GM18502 (cell line): ENCODE data around the gene RAPGEF2.
A peak's percentile ranks its signal among the peaks of the same experiment; 100 is the strongest.

ENCODE experiments used
- ATAC-seq: cut with Tn5 transposase; IDR thresholded peaks from one replicate; pipeline ENCODE4 v1.9.1; 2021; ENCODE audit warnings: mild to moderate bottlenecking; ENCODE audit not compliant: unreplicated experiment, poor library complexity

Gene RAPGEF2

GRCh38 chr4:159188646-159189045 is 85.8 kb downstream of the RAPGEF2 start:
- ATAC-seq: no peak

- ATAC-seq: no peak
These were observed 87.8 kb downstream of the RAPGEF2 start for GRCh38 chr4:159190651-159191050.

- ATAC-seq: no peak
These were observed 89.1 kb downstream of the RAPGEF2 start for GRCh38 chr4:159191989-159192388.

GRCh38 chr4:159193046-159193620 is 90.3 kb downstream of the RAPGEF2 start:
- ATAC-seq: no peak

DNA sequence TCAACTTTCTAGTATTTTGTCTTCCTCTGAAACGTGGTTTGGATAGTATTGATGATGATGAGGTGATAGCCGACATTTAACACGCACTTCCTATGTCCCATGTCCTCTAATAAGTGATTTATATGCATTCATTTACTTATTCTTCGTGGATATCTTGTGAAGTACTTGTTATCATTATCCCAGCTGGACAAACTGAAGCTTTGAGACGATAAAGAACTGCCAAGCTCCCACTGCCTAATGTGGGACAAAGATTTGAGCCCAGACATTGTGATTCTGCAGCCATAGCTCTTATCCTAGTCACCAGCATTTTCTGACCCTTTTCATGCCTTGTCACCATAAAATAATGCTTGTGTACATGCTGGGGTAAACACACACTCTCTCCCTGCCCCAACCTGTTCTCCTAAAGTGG is 92.5 kb downstream of the RAPGEF2 start:
- ATAC-seq: no peak

- ATAC-seq: no peak
These were observed 94.5 kb downstream of the RAPGEF2 start for GRCh38 chr4:159197260-159197884.

- no peak for ATAC-seq
These were observed 95.0 kb downstream of the RAPGEF2 start for GRCh38 chr4:159197885-159198269.

DNA sequence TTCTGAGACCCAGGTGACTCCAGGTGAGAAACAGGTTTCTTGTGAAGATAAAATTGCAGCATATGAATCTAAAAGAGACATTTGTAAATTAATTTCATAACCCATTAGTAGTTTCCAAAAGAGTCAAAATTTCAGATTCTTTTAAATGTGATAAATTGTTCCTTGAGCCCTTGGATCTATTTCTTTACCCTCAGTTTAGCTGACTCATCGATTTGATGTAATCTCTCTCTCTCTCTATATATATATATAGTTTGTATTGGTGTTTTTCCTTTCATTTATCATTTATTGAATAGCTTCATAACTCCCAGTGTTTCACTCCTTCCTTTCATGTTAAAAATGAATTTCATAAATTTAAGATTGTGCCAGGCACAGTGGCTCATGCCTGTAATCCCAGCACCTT is 96.9 kb downstream of the RAPGEF2 start:
- ATAC-seq: no peak

GRCh38 chr4:159201168-159201567 is 98.3 kb downstream of the RAPGEF2 start:
- ATAC-seq: no peak

DNA sequence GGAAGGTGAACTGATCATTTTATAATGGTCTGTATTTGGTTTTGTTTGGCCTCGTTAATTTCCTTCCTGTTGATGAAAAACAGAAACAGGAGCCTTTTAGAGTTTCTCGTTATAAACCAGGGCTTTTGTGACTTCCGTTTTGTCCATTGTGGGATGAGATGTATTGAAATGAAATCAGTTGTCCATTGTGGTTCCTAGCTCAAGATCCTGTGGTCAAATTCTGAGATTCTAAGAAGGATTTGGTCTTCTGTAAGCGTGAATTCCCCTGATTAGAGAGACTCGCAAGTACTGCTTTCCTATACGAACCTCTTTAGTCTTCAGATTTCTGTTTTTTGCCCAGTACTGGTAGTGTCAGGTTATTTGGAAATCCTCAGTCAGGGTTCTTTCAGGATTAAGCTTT is 101.7 kb downstream of the RAPGEF2 start:
- ATAC-seq: no peak

GRCh38 chr4:159205466-159205865 is 102.6 kb downstream of the RAPGEF2 start:
- ATAC-seq: no peak

DNA sequence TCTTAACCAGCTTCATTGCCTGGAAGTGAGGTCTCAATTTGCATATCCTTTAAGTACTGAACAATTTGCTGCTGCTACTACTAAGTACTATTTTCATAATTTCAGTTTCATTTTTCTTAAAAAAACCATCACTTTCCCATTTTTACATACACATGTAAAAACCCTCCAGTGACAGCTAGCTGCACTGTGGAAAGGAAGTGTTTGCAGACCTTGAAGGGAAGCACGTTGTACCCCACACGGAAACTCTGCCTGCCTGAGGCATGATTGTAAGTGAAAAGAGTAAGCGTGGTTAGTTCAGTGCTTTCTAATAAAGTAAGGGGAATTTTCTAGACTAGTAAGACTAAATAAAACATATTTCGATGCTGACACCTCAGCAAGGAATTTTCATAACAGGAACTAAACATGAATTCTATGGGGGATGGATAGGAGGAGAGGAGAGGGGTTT is 103.6 kb downstream of the RAPGEF2 start:
- ATAC-seq: peak; percentile 92

- ATAC-seq: no peak
These were observed 106.4 kb downstream of the RAPGEF2 start for GRCh38 chr4:159209249-159209648.

DNA sequence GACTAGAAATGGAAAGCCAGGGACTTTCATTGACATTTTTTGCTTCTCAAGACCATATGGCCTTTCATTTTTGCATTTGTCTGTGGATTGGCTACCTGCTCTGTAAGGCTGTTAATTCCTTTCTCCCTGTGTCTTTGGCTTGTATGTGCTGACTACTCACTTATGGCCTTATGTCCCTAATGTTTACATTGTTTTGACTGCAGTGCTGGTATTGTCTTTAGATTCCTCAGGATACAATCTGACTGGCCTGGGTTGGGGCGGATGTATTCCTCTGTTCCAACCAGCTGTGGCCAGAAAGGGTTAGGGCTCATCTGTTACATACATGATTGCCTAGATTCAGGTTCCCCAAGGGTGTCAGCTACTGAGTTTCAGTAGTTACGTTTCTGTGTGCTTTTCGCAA is 108.1 kb downstream of the RAPGEF2 start:
- ATAC-seq: no peak

DNA sequence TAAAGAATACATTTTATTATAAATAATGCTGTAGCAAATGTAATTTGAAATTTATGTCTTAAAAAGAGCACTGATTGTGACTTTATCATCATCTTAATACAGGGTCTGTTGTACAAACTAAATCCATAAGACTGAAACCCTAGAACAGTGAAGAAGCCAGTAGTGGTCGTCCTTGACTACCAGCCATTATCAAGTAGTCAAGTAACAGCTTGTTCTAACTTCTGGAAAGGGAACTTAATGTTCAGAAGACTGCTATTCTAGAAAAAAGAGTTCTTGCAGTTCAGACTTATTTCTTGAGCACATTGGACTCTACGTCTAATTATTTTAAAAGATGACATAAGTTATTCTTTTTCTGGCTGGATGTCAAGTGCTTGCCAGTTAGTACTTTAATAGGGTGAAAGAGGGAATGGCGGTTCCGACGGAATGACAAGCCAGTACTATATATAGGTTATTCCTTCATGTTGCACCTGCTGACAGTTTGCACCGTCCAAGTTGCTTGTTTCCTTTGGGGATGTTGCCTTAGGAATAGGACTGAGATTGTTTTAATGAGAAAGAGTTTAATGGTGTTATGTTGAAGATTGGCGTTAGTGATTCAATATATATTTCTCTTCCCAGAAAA is 109.9 kb downstream of the RAPGEF2 start:
- no peak for ATAC-seq

GRCh38 chr4:159216834-159217233 is 114.0 kb downstream of the RAPGEF2 start:
- no peak for ATAC-seq

DNA sequence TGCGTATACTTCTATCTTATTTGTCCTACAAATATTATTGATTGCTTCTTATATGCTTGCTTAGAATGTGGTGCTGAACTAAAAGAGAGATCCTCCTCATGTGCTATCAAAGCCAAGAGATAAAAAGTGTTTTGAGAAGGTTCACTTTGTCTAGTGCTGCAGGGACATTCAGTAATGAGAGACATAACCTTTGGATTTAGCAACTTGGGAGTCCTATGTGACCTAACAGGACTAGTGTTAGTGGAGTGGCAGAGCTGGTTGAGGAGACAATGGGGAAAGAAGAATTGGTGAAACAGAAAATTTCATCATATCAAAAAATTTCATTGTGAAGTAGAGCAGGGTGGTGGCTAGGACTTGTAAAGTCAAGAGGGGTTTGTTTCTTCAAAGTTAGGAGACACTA is 117.0 kb downstream of the RAPGEF2 start:
- ATAC-seq: no peak

DNA sequence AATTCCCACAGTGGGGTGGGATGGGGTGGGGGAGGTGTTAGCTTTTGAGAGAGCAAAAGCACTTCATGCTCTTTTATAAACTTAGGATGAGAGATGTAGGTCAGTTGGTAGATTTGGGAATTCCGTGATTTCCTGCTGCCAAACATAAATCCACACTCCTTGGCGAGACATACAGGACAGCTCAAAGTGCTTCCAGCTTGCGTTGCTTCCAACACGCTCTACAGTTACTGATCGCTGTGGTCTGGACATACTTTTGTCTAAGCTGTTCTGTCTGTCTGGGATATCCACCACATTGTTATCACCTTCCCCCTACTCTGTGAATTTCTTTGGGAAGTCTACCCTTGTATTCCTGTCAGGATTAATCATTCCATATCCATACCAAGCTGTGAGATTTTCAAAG is 117.5 kb downstream of the RAPGEF2 start:
- no peak for ATAC-seq

GRCh38 chr4:159221280-159221679 is 118.4 kb downstream of the RAPGEF2 start:
- ATAC-seq: no peak

DNA sequence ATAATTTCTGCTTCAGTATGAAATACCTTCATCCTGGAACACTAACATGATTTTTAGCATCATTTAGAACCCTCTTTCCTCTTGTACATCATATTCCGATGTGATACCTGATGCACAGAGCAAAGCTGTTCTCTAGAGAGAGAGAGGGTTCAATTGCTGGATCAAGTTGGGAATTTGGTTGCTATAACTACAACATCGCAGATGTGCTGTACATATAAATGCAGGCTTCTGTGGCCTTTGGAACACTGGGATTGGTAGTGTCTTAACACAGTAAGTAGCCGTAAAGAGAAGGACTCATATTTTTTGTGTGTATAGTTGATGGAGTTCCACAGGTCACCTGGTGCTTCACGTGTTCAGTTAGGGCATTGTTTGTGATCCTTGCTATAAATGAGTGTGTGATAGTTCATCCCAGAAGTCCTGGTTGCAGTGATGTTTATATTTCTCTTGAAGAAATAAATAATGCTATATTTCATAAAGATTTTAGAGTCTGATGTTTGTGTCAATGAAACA is 119.2 kb downstream of the RAPGEF2 start:
- ATAC-seq: no peak

- ATAC-seq: no peak
These were observed 121.5 kb downstream of the RAPGEF2 start for GRCh38 chr4:159224408-159224807.

DNA sequence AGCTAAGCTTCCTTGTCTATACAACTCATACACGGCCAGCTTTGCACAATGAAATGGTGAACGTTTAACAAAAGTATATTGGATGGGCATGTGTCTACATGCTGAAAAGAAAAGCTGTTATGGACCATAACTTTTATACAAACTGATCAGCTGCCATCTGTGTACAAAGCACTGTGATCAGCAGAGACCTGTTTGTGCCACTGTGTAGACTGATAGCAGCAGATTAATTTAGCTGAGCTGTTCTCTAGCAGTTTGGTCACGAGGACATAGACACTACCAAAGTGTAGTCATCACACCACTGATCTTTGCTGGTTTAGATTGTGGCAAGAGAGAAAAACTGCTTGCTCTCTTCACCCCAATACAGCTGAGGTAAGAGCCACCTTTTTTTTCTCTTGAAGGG is 124.5 kb downstream of the RAPGEF2 start:
- no peak for ATAC-seq
